ENCODE results near the gene HHAT. TPM values are rescaled to one million over a fixed set of nuclear protein-coding genes. Genes with fewer than 3 reads are reported as not detected.

Gene HHAT
- total RNA-seq, 1 experiment from 2014 or later: 3.0 TPM

DNA sequence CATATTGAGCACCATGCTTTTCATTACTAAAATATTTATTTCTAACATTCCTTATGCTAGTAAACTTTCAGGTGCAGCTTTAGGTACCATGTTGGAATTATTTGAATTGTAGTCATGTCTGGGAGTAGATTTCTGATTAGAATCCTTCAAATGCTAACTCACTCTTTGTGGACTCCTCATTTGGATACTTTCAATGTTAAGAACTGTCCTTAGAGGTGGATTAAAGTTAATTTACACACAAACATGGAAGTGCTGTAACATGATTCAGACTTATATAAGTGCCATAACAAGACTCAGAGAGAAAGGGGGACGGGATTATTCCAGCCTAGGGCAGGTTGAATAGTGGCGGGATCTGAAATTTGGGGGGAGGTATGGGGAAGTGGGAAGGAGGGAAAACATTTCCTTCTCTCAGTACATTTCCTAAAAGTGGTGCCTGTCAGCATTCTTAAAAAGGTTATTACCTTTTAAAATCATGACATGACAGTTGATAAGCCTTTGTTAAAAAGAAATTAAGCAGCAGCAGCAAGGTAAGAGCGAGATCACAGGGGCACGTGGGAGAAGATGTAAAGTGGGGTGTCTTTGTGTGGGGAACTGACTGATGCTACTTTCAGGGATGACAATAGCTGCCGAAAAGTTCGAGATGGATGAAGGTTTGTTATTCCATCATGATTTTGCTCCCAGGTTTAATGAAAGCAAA lies 44.4 kb downstream of the HHAT start:
- no TSS peak for BruUV-seq (replicated peaks)
- H3K36me3 ChIP-seq (ENCODE audit: insufficient read depth, low read length, poor library complexity, severe bottlenecking): no peaks in the 10 kb centered on the region
- H3K27ac ChIP-seq (ENCODE audit: low read depth, low read length, poor library complexity, severe bottlenecking): peak overlapping the region; percentile 21
- no peak for TF ChIP-seq EZH2 (IDR thresholded peaks at IDR 0.05; ENCODE audit: borderline replicate concordance, low read depth, low read length, poor library complexity, severe bottlenecking)
- TF ChIP-seq, protein P1, sequence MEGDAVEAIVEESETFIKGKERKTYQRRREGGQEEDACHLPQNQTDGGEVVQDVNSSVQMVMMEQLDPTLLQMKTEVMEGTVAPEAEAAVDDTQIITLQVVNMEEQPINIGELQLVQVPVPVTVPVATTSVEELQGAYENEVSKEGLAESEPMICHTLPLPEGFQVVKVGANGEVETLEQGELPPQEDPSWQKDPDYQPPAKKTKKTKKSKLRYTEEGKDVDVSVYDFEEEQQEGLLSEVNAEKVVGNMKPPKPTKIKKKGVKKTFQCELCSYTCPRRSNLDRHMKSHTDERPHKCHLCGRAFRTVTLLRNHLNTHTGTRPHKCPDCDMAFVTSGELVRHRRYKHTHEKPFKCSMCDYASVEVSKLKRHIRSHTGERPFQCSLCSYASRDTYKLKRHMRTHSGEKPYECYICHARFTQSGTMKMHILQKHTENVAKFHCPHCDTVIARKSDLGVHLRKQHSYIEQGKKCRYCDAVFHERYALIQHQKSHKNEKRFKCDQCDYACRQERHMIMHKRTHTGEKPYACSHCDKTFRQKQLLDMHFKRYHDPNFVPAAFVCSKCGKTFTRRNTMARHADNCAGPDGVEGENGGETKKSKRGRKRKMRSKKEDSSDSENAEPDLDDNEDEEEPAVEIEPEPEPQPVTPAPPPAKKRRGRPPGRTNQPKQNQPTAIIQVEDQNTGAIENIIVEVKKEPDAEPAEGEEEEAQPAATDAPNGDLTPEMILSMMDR (conservative IDR thresholded peaks at IDR 0.05; ENCODE audit: low read depth, low read length): no peak
- intact Hi-C loops (cut with micrococcal nuclease; ENCODE audit: unreplicated experiment): no loop called here
- peaks cover 21% of the 10 kb centered on the region for H3K4me1 ChIP-seq (ENCODE audit: insufficient read depth, low read length, poor library complexity, severe bottlenecking)
- CTCF ChIA-PET: interaction anchor here (2.7 kb wide), 1 partner anchor 12 kb away, joined by 19 read pairs; no protein-coding TSS in a partner anchor
- H3K27me3 ChIP-seq (replicated peaks; ENCODE audit: insufficient read depth, low read depth, low read length, poor library complexity): no peaks in the 10 kb centered on the region
- POLR2A ChIA-PET (ENCODE audit: low non-redundant PET): interaction anchor here (0.8 kb wide), 1 partner anchor 121 kb away, joined by 3 read pairs; no protein-coding TSS in a partner anchor
- H3K9me3 ChIP-seq (ENCODE audit: low read depth, low read length, poor library complexity, severe bottlenecking): no peaks in the 10 kb centered on the region
- DNase-seq (ENCODE audit: low spot score): no peak
- H3K4me3 ChIP-seq (ENCODE audit: low read depth, low read length, poor library complexity, severe bottlenecking): no peak overlapping the region

DNA sequence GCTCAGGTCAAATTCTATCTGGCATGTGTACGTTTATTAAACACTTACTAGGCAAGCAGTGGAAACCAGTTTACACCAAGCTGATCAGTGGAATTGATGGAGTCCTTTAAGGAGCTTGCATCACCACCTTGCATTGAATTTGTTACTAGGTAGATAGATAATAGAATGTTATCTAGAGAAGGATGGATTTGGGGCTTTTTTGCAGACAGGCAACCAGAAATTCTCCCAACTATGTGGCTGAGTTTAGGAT lies 44.9 kb downstream of the HHAT start:
- ChIA-PET POLR2A (ENCODE audit: low non-redundant PET) (interaction anchor here (0.6 to 1.2 kb wide), 5 partner anchors 119 to 814 kb away, joined by 3 read pairs; no protein-coding TSS in a partner anchor), CTCF (interaction anchor here (0.6 to 2.7 kb wide), 3 partner anchors 13 to 253 kb away, joined by 3 to 19 read pairs (median 5); no protein-coding TSS in a partner anchor)
- Histone ChIP-seq H3K27me3 (replicated peaks; ENCODE audit: insufficient read depth, low read depth, low read length, poor library complexity) (no peaks in the 10 kb centered on the region), H3K36me3 (ENCODE audit: insufficient read depth, low read length, poor library complexity, severe bottlenecking) (no peaks in the 10 kb centered on the region), H3K4me3 (ENCODE audit: low read depth, low read length, poor library complexity, severe bottlenecking) (no peak overlapping the region), H3K9me3 (ENCODE audit: low read depth, low read length, poor library complexity, severe bottlenecking) (no peaks in the 10 kb centered on the region), H3K4me1 (ENCODE audit: insufficient read depth, low read length, poor library complexity, severe bottlenecking) (peaks cover 21% of the 10 kb centered on the region), H3K27ac (ENCODE audit: low read depth, low read length, poor library complexity, severe bottlenecking) (peak overlapping the region; percentile 21)
- BruUV-seq (replicated peaks): no TSS peak
- DNase-seq (ENCODE audit: low spot score): no peak
- TF ChIP-seq EZH2 (IDR thresholded peaks at IDR 0.05; ENCODE audit: borderline replicate concordance, low read depth, low read length, poor library complexity, severe bottlenecking): no peak
- TF ChIP-seq, protein P1 (conservative IDR thresholded peaks at IDR 0.05; ENCODE audit: low read depth, low read length): no peak
- intact Hi-C loops (cut with micrococcal nuclease; ENCODE audit: unreplicated experiment): no loop called here

DNA sequence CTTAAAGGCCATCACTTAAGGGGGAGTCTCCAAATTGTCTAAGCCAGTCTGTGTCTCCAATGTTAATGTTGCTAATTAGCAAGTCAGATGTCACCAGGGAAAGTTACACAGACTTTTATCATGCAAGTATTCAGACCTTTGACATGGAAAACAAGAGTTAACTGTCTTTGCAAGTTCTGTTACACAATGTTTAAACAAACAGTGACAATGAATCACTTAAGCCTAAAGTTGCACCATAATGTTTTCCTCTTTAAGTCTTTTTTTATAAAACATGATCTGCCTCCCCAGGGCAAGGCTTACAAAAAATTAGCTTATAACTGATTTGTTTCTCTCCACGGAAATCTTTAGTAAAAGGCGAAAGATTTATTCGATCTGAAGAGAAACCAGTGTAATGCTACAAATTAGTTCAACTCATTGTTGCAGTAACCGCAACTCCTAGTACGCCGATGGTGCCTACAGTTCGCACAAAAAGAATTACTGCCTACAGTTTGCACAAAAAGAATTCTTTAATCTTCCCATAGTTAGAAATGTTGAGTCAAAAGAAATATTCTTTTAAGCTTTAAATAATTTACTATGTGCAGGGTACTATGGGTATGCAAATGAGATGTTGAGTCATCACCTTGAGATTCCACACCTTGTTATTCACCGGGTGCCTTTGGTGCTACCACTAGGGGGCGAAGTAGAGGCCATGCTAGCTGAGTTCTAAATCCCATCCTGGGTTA lies 45.3 kb downstream of the HHAT start:
- POLR2A ChIA-PET (ENCODE audit: low non-redundant PET): interaction anchor here (0.6 to 1.2 kb wide), 9 partner anchors 60 to 814 kb away, joined by 3 to 10 read pairs (median 3); no protein-coding TSS in a partner anchor
- TSS peak; percentile 99 for BruUV-seq (replicated peaks)

More for the DNA sequence above, 45.3 kb downstream of the HHAT start:
- Histone ChIP-seq H3K4me3 (ENCODE audit: low read depth, low read length, poor library complexity, severe bottlenecking) (no peak overlapping the region), H3K27ac (ENCODE audit: low read depth, low read length, poor library complexity, severe bottlenecking) (peak overlapping the region; percentile 68), H3K27me3 (replicated peaks; ENCODE audit: insufficient read depth, low read depth, low read length, poor library complexity) (no peaks in the 10 kb centered on the region), H3K36me3 (ENCODE audit: insufficient read depth, low read length, poor library complexity, severe bottlenecking) (no peaks in the 10 kb centered on the region), H3K9me3 (ENCODE audit: low read depth, low read length, poor library complexity, severe bottlenecking) (no peaks in the 10 kb centered on the region), H3K4me1 (ENCODE audit: insufficient read depth, low read length, poor library complexity, severe bottlenecking) (peaks cover 20% of the 10 kb centered on the region)
- peak; percentile 95 for DNase-seq (ENCODE audit: low spot score)
- CTCF ChIA-PET: interaction anchor here (0.6 to 2.7 kb wide), 8 partner anchors 13 to 934 kb away, joined by 3 to 19 read pairs (median 4); no protein-coding TSS in a partner anchor
- intact Hi-C loops (cut with micrococcal nuclease; ENCODE audit: unreplicated experiment): no loop called here
- TF ChIP-seq, protein P1 (conservative IDR thresholded peaks at IDR 0.05; ENCODE audit: low read depth, low read length): peak; percentile 95
- TF ChIP-seq EZH2 (IDR thresholded peaks at IDR 0.05; ENCODE audit: borderline replicate concordance, low read depth, low read length, poor library complexity, severe bottlenecking): no peak
